GM12872 (cell line): ENCODE measurements around the gene NUP93.

Source experiments
- CTCF ChIP-seq: IDR thresholded peaks from 3 replicates; pipeline ENCODE4 v1.5.1; 2011; ENCODE audit warnings: low read depth, mild to moderate bottlenecking, low read length, moderate library complexity; ENCODE audit not compliant: insufficient read depth

Gene NUP93

GRCh38 chr16:56711862-56712261, 18.1 kb upstream of the NUP93 start:
- no peak for TF ChIP-seq CTCF

GRCh38 chr16:56713794-56714193, 16.1 kb upstream of the NUP93 start:
- no peak for TF ChIP-seq CTCF

- TF ChIP-seq CTCF: no peak
These were observed 14.8 kb upstream of the NUP93 start for GRCh38 chr16:56715126-56715525.

GRCh38 chr16:56716761-56717160, 13.2 kb upstream of the NUP93 start:
- no peak for TF ChIP-seq CTCF

- TF ChIP-seq CTCF: no peak
These were observed 7.6 kb upstream of the NUP93 start for GRCh38 chr16:56722200-56722842.

GRCh38 chr16:56724191-56724590, 5.7 kb upstream of the NUP93 start:
- TF ChIP-seq CTCF: no peak

GRCh38 chr16:56726283-56726682, 3.6 kb upstream of the NUP93 start:
- no peak for TF ChIP-seq CTCF

DNA sequence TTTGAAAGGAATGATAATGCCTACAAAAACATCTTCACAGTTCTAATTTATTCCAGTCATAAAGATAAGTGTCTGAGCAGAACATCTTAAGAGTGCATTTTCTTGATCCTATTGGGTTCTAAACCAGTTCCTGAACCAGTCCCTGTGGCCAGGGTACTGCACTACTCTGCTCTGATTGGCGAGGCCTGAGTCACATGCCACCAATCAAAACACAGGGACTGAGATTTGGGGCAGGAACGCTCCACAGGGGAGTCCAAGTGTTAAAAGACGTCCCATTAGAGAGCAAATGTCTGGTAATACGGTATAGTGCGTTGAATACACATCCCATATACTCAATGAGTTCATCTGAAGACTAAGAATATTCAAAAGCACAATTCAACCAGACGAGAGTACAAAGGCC, 3.0 kb upstream of the NUP93 start:
- TF ChIP-seq CTCF: no peak
